ENCODE results near the gene PDE4A. TPM values are rescaled to one million over a fixed set of nuclear protein-coding genes. Genes with fewer than 3 reads are reported as not detected.

The PDE4A gene
- total and polyA plus RNA-seq, 9 donors, result 0.71 to 4.8 (median 2.6) TPM

- 71 to 77% (median 74%) methylated on average over 12 of the region's 12 CpGs for WGBS, 3 donors
- H3K4me3 ChIP-seq, result no peak overlapping the region
- DNase-seq, result no peak
- H3K4me1 ChIP-seq (ENCODE audit: insufficient read depth), result no peaks in the 10 kb centered on the region
- no peak overlapping the region for H3K27ac ChIP-seq
- H3K27me3 ChIP-seq, result no peaks in the 10 kb centered on the region
- no peaks in the 10 kb centered on the region for H3K36me3 ChIP-seq
- no peaks in the 10 kb centered on the region for H3K9me3 ChIP-seq
- intact Hi-C loops (cut with DNase I), result no loop called here
- no peak for TF ChIP-seq EP300 (IDR thresholded peaks at IDR 0.05)
- TF ChIP-seq CTCF (IDR thresholded peaks at IDR 0.05), result no peak
- TF ChIP-seq POLR2A (IDR thresholded peaks at IDR 0.05), result no peak
These were observed 47.8 kb downstream of the PDE4A start for GRCh38 chr19:10468133-10468532.

- intact Hi-C loops (cut with DNase I), result no loop called here
- no peaks in the 10 kb centered on the region for H3K36me3 ChIP-seq
- no peaks in the 10 kb centered on the region for H3K27me3 ChIP-seq
- H3K4me1 ChIP-seq (ENCODE audit: insufficient read depth), result no peaks in the 10 kb centered on the region
- H3K9me3 ChIP-seq, result no peaks in the 10 kb centered on the region
- DNase-seq, result no peak
- H3K4me3 ChIP-seq, result no peak overlapping the region
- TF ChIP-seq EP300 (IDR thresholded peaks at IDR 0.05) (no peak), POLR2A (IDR thresholded peaks at IDR 0.05) (no peak), CTCF (IDR thresholded peaks at IDR 0.05) (no peak)
- WGBS, 3 donors, result 21 to 42% (median 32%) methylated on average over 6 of the region's 6 CpGs
- H3K27ac ChIP-seq, result no peak overlapping the region
These were observed 51.6 kb downstream of the PDE4A start for GRCh38 chr19:10471909-10472308.

- Histone ChIP-seq H3K27me3 (no peaks in the 10 kb centered on the region), H3K4me3 (no peak overlapping the region), H3K4me1 (ENCODE audit: insufficient read depth) (no peaks in the 10 kb centered on the region), H3K27ac (no peak overlapping the region), H3K9me3 (no peaks in the 10 kb centered on the region), H3K36me3 (no peaks in the 10 kb centered on the region)
- DNase-seq, result no peak
- WGBS, 3 donors, result 29 to 48% (median 42%) methylated on average over 5 of the region's 5 CpGs
- TF ChIP-seq EP300 (IDR thresholded peaks at IDR 0.05) (no peak), POLR2A (IDR thresholded peaks at IDR 0.05) (no peak), CTCF (IDR thresholded peaks at IDR 0.05) (no peak)
- intact Hi-C loops (cut with DNase I), result no loop called here
These were observed 52.9 kb downstream of the PDE4A start for GRCh38 chr19:10473192-10473591.

- DNase-seq, result no peak
- no peaks in the 10 kb centered on the region for H3K36me3 ChIP-seq
- no peaks in the 10 kb centered on the region for H3K9me3 ChIP-seq
- no peak overlapping the region for H3K4me3 ChIP-seq
- H3K27ac ChIP-seq, result no peak overlapping the region
- TF ChIP-seq CTCF (IDR thresholded peaks at IDR 0.05) (no peak), EP300 (IDR thresholded peaks at IDR 0.05) (no peak), POLR2A (IDR thresholded peaks at IDR 0.05) (no peak)
- WGBS, 3 donors, result 67 to 69% (median 68%) methylated on average over 6 of the region's 6 CpGs
- H3K4me1 ChIP-seq (ENCODE audit: insufficient read depth), result no peaks in the 10 kb centered on the region
- intact Hi-C loops (cut with DNase I), result no loop called here
- no peaks in the 10 kb centered on the region for H3K27me3 ChIP-seq
These were observed 54.7 kb downstream of the PDE4A start for GRCh38 chr19:10474962-10475451.

All from ovary (tissue), 9 donors.